Adipocyte (in vitro differentiated cells): ENCODE measurements around the gene CPNE4.

ENCODE experiments used
- DNase-seq: peaks from one replicate; pipeline ENCODE4 v3.0.0-alpha.2; 2015; ENCODE audit warnings: low read depth
- H3K27me3 ChIP-seq: replicated peaks from 2 replicates; pipeline ENCODE4 v1.7.0; 2013; ENCODE audit warnings: mild to moderate bottlenecking, low read length, moderate library complexity; ENCODE audit not compliant: control insufficient read depth, insufficient read depth
- H3K36me3 ChIP-seq: 2 replicates; pipeline ENCODE4 v1.7.0; 2013; ENCODE audit warnings: low read length, mild to moderate bottlenecking, moderate library complexity; ENCODE audit not compliant: control insufficient read depth, insufficient read depth, severe bottlenecking
- H3K4me1 ChIP-seq: 2 replicates; pipeline ENCODE4 v1.7.0; 2013; ENCODE audit warnings: mild to moderate bottlenecking, low read length, moderate library complexity; ENCODE audit not compliant: control insufficient read depth, insufficient read depth
- H3K4me3 ChIP-seq: 2 replicates; pipeline ENCODE4 v1.7.0; 2013; ENCODE audit warnings: mild to moderate bottlenecking, low read length, moderate library complexity
- H3K9ac ChIP-seq: 2 replicates; pipeline ENCODE4 v1.7.0; 2013; ENCODE audit warnings: mild to moderate bottlenecking, low read length, moderate library complexity
- H3K9me3 ChIP-seq: 2 replicates; pipeline ENCODE4 v1.7.0; 2013; ENCODE audit warnings: mild to moderate bottlenecking, low read length, moderate library complexity; ENCODE audit not compliant: control insufficient read depth

Gene CPNE4

DNA sequence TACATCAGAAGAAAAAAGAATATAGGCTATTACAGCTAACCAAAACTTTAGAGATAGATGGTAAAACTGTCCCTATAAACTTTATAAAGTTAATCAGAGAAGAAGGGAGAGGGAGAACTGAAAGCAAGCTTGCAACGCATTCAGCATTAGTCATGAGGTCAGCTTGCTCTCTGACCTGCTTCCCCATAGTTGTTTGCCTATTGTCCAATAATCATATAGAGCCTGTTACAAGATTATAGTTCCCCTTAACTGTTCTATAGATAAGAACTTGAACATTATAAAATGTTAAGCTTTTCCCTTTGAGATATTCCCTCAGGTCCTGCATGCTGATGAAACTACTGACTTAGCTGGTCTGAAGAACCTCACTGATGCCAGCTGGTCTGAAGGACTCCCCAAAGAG, 74.5 kb downstream of the CPNE4 start:
- H3K27me3 ChIP-seq, result no peaks in the 10 kb centered on the region
- peak overlapping the region; percentile 69 for H3K9ac ChIP-seq
- no peaks in the 10 kb centered on the region for H3K36me3 ChIP-seq
- no peaks in the 10 kb centered on the region for H3K9me3 ChIP-seq
- peak overlapping the region; percentile 57 for H3K4me3 ChIP-seq
- peak; percentile 15 for DNase-seq
- H3K4me1 ChIP-seq, result peaks cover 18% of the 10 kb centered on the region

- Histone ChIP-seq H3K4me3 (no peak overlapping the region), H3K4me1 (peaks cover 18% of the 10 kb centered on the region), H3K36me3 (no peaks in the 10 kb centered on the region), H3K9me3 (no peaks in the 10 kb centered on the region), H3K9ac (no peak overlapping the region), H3K27me3 (no peaks in the 10 kb centered on the region)
- no peak for DNase-seq
Observed at GRCh38 chr3:131957980-131958379, 76.8 kb downstream of the CPNE4 start.

DNA sequence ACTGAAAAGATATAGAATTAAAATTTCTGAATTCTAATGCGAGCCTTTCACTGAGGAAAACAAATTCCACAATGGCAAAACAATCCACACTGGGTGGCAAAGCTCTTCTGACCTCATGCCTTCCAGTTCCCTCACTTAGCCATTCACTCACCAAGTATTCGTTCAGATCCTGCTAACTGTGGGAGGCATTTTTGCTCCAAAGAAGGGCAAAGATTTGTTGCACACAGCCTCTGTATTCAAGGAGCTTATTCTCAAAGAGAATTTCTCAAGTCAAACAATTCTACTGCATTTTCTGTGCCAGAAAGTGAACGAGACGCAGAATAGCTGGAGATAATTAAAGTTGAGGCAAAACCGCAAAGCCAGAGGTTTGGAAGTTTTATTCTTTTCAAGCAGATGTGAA, 77.3 kb downstream of the CPNE4 start:
- H3K4me1 ChIP-seq, result peaks cover 18% of the 10 kb centered on the region
- no peaks in the 10 kb centered on the region for H3K27me3 ChIP-seq
- DNase-seq, result no peak
- H3K4me3 ChIP-seq, result no peak overlapping the region
- no peaks in the 10 kb centered on the region for H3K9me3 ChIP-seq
- no peaks in the 10 kb centered on the region for H3K36me3 ChIP-seq
- H3K9ac ChIP-seq, result no peak overlapping the region

GRCh38 chr3:131948806-131949205, 86.0 kb downstream of the CPNE4 start:
- no peaks in the 10 kb centered on the region for H3K4me1 ChIP-seq
- no peak for DNase-seq
- H3K27me3 ChIP-seq, result no peaks in the 10 kb centered on the region
- H3K4me3 ChIP-seq, result no peak overlapping the region
- H3K9me3 ChIP-seq, result no peaks in the 10 kb centered on the region
- H3K36me3 ChIP-seq, result no peaks in the 10 kb centered on the region
- H3K9ac ChIP-seq, result no peak overlapping the region

DNA sequence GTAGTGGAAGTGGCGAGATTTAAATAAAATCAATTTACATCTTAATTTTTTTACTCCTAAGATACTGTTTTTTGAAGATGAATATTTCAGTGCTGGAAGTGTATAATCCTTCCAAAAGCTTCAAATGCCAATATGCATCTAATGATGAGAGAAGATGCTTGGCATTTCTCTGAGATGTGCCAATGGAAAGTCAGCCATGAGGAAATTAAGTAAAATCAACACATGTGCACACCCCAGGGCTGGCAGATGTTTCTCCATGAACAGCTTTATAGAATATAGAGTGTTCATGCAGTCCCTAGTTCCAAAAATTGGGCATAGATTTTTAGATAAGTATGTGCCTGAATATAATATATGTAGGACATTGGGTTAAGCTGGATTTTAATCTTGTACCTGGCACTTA, 90.1 kb downstream of the CPNE4 start:
- no peak overlapping the region for H3K4me3 ChIP-seq

DNA sequence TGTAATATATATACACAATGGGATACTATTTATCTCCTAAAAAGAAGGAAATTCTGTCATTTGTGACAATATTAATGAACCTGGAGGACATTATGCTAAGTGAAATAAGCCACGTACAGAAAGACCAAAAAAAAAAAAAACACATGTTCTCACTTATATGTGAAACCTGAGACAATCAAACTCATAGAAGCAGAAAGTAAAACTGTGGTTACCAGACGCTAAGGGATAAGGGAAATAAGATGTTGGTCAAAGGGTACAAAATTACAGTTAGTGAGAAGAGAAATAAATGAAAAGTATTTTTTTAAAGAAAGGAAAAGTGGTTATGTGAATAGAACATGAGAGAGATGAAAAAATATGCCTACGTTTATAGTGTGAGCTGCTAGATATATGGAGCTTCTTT, 101.1 kb downstream of the CPNE4 start:
- H3K9ac ChIP-seq, result no peak overlapping the region
- H3K4me3 ChIP-seq, result no peak overlapping the region
- DNase-seq, result peak; percentile 6
- H3K36me3 ChIP-seq, result no peaks in the 10 kb centered on the region
- H3K27me3 ChIP-seq, result no peaks in the 10 kb centered on the region
- H3K4me1 ChIP-seq, result no peaks in the 10 kb centered on the region
- peaks cover 15% of the 10 kb centered on the region for H3K9me3 ChIP-seq

More for the DNA sequence above, 90.1 kb downstream of the CPNE4 start:
- H3K36me3 ChIP-seq, result no peaks in the 10 kb centered on the region
- H3K9me3 ChIP-seq, result no peaks in the 10 kb centered on the region
- peaks cover 3% of the 10 kb centered on the region for H3K4me1 ChIP-seq
- DNase-seq, result no peak
- H3K9ac ChIP-seq, result no peak overlapping the region
- no peaks in the 10 kb centered on the region for H3K27me3 ChIP-seq

GRCh38 chr3:131928593-131928992, 106.2 kb downstream of the CPNE4 start:
- Histone ChIP-seq H3K9me3 (no peaks in the 10 kb centered on the region), H3K9ac (no peak overlapping the region), H3K36me3 (no peaks in the 10 kb centered on the region), H3K4me1 (no peaks in the 10 kb centered on the region), H3K4me3 (no peak overlapping the region), H3K27me3 (no peaks in the 10 kb centered on the region)
- no peak for DNase-seq

- no peak overlapping the region for H3K4me3 ChIP-seq
- no peak overlapping the region for H3K9ac ChIP-seq
- peak; percentile 4 for DNase-seq
- no peaks in the 10 kb centered on the region for H3K27me3 ChIP-seq
- no peaks in the 10 kb centered on the region for H3K9me3 ChIP-seq
- H3K4me1 ChIP-seq, result no peaks in the 10 kb centered on the region
- H3K36me3 ChIP-seq, result no peaks in the 10 kb centered on the region
Observed at GRCh38 chr3:131925571-131925970, 109.2 kb downstream of the CPNE4 start.

DNA sequence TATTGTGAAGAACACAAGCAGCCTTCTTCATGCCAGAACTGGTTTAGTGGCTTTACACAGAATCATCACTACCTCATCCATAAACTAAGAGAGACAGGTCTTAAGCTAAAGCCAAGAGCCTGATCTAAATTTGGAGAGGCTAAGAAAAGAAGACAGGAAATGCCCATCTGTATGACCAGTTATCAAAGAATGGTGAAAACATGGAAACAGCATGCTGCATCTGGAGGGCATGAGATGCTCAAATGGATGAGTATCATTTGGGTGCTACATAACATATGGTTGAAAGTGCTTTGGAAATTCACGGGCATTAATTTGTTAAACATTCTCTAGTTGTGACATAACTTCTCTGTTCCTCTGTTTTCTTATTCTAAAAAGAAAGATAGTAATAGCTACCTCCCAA, 112.5 kb downstream of the CPNE4 start:
- no peaks in the 10 kb centered on the region for H3K36me3 ChIP-seq
- H3K9me3 ChIP-seq, result no peaks in the 10 kb centered on the region
- no peak overlapping the region for H3K9ac ChIP-seq
- no peaks in the 10 kb centered on the region for H3K4me1 ChIP-seq
- H3K4me3 ChIP-seq, result no peak overlapping the region
- no peaks in the 10 kb centered on the region for H3K27me3 ChIP-seq
- DNase-seq, result no peak

DNA sequence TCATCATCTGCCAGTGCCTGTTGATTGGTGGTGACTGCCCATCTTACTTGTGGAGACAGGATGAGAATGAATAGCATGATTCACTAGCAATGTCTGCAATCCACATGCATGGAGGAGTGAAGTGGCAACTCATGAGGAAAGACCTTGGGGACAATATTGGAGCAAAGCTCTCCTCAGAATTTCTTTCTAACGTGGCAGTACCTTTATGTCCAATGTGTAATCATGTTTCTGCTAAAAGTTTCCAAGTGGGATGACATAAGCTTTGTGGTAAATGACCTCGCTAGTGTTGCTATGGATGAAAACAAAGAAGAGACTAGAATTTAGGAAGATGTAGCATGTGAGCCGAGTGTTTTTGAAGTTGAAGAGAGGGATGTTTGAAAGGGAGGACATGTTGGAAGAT, 117.8 kb downstream of the CPNE4 start:
- H3K4me3 ChIP-seq, result no peak overlapping the region
- no peak overlapping the region for H3K9ac ChIP-seq
- H3K27me3 ChIP-seq, result no peaks in the 10 kb centered on the region
- no peaks in the 10 kb centered on the region for H3K36me3 ChIP-seq
- H3K9me3 ChIP-seq, result no peaks in the 10 kb centered on the region
- DNase-seq, result no peak
- H3K4me1 ChIP-seq, result peaks cover 11% of the 10 kb centered on the region

DNA sequence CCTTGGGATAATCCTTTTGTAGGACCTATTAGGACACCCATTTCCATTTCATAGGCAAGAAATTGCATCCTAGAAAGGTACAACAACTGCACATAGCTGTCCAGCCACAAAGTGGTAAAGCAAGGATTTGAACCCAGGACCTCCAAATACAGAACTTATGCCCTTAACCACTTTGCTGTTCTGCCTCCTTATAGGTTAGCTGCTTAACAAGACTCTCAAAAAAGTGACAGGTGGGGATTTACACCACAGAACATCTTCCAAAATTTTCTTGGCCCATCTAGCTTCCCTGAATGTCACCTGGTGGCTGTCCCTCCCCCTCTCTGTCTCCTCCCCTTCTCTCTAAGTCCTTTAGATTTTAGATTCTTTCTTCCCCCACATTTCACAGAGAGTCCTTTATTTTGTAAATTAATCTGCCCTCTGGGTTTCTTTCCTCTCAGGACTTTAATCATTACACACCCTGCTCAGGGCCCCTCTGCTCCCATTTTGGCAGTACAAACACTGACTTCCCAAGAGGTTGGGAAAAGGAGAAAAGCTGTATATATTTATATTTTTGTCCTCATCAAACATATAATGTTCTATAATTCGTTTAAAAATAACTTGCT, 120.6 kb downstream of the CPNE4 start:
- Histone ChIP-seq H3K9me3 (no peaks in the 10 kb centered on the region), H3K4me3 (no peak overlapping the region), H3K9ac (no peak overlapping the region), H3K27me3 (no peaks in the 10 kb centered on the region), H3K4me1 (peaks cover 11% of the 10 kb centered on the region), H3K36me3 (no peaks in the 10 kb centered on the region)
- DNase-seq, result no peak

DNA sequence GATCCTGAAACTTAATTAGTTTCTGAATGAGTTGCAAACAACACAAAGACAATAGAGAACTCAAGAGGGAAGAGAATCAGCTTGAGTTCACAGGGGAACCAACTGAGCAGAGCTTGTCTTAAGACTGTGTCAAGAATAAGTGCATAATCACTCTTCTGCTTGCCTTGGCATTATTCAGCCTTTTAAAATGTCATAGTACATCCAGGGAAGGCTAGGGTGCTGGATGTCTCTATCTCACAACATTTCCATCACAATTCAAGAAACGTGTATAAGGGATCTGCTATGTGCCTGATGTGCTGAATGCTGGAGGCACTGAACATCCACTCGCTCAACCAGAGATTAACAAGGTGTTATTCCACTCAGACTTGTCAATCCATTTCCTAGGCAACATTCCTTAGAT, 122.6 kb downstream of the CPNE4 start:
- Histone ChIP-seq H3K4me1 (peaks cover 11% of the 10 kb centered on the region), H3K9ac (no peak overlapping the region), H3K4me3 (no peak overlapping the region), H3K9me3 (no peaks in the 10 kb centered on the region), H3K36me3 (no peaks in the 10 kb centered on the region), H3K27me3 (no peaks in the 10 kb centered on the region)
- DNase-seq, result no peak
